Mesothelial cell of epicardium (in vitro differentiated cells): ENCODE measurements around the gene RIPOR3. TPM values are rescaled to one million over a fixed set of nuclear protein-coding genes. Genes with fewer than 3 reads are reported as not detected.

Experiments used
- DNase-seq, 2 experiments: peaks; one replicate each; pipeline ENCODE4 v3.0.0; 2021; ENCODE audit warnings: low spot score in 2 of 2; ENCODE audit not compliant: unreplicated experiment in 2 of 2
- H3K27ac Mint-ChIP-seq: 2 replicates; pipeline ENCODE4 v1.8.0; 2021; ENCODE audit warnings: mixed read lengths
- H3K27me3 Mint-ChIP-seq: 2 replicates; pipeline ENCODE4 v1.8.0; 2021; ENCODE audit warnings: low read depth, mixed read lengths
- H3K36me3 Mint-ChIP-seq: 2 replicates; pipeline ENCODE4 v1.8.0; 2021; ENCODE audit warnings: mixed read lengths
- H3K4me1 Mint-ChIP-seq: 2 replicates; pipeline ENCODE4 v1.8.0; 2021; ENCODE audit warnings: mixed read lengths
- H3K4me3 Mint-ChIP-seq: 2 replicates; pipeline ENCODE4 v1.8.0; 2021; ENCODE audit warnings: mild to moderate bottlenecking, moderate library complexity, mixed read lengths
- H3K9me3 Mint-ChIP-seq: 2 replicates; pipeline ENCODE4 v1.8.0; 2021; ENCODE audit warnings: mixed read lengths
- total RNA-seq: library from RNA; stranded (reverse); gene quantifications from 3 replicates; pipeline ENCODE4 v1.2.1, GENCODE V29; 2021
- TF ChIP-seq, protein P1 (sequence below): fragments of 200-600 bp; sonication (generic); IDR thresholded peaks from one replicate; pipeline ENCODE4 v1.5.0; 2021; ENCODE audit warnings: antibody characterized with exemption; ENCODE audit not compliant: unreplicated experiment

Gene RIPOR3
- total RNA-seq, 1 donor from 2014 or later: 18.8 TPM

DNA sequence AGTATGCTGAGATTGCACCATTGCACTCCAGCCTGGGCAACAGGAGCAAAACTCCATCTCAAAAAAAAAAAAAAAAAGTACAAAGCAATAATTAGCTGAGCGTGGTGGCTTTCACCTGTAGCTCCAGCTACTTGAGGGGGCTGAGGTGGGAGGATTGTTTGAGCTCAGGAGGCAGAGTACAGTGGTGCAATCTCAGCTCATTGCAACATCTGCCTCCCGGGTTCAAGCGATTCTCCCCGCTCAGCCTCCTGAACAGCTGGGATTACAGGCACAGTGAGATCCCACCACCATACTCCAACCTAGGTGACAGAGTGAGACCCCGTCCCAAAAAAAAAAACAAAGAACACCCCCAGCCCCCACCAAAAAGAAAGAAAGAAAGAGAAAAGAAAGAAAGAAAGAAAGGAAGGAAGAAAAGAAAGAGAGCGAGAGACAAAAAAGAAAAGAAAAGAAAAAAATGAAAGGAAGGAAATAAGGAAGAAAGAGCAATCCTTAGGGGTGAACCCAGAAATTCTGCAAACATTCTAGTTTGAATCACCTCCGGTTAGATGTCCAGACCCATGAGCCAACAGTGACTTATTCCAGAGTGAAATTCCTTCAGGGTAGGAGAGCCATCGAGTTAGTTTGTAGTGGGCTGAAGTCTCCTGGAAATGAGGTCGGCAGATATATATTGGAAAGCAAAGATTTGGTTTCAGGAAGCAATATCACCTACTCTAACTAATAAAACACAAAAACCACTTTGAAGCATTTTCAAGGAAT lies 3.2 kb upstream of the RIPOR3 start:
- no peaks in the 10 kb centered on the region for H3K9me3 Mint-ChIP-seq
- TF ChIP-seq, protein P1, sequence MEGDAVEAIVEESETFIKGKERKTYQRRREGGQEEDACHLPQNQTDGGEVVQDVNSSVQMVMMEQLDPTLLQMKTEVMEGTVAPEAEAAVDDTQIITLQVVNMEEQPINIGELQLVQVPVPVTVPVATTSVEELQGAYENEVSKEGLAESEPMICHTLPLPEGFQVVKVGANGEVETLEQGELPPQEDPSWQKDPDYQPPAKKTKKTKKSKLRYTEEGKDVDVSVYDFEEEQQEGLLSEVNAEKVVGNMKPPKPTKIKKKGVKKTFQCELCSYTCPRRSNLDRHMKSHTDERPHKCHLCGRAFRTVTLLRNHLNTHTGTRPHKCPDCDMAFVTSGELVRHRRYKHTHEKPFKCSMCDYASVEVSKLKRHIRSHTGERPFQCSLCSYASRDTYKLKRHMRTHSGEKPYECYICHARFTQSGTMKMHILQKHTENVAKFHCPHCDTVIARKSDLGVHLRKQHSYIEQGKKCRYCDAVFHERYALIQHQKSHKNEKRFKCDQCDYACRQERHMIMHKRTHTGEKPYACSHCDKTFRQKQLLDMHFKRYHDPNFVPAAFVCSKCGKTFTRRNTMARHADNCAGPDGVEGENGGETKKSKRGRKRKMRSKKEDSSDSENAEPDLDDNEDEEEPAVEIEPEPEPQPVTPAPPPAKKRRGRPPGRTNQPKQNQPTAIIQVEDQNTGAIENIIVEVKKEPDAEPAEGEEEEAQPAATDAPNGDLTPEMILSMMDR: no peak
- peaks cover 14% of the 10 kb centered on the region for H3K27me3 Mint-ChIP-seq
- DNase-seq: no peak
- peaks cover 39% of the 10 kb centered on the region for H3K4me1 Mint-ChIP-seq
- H3K36me3 Mint-ChIP-seq: no peaks in the 10 kb centered on the region
- no peak overlapping the region for H3K4me3 Mint-ChIP-seq
- H3K27ac Mint-ChIP-seq: peak overlapping the region; percentile 59

DNA sequence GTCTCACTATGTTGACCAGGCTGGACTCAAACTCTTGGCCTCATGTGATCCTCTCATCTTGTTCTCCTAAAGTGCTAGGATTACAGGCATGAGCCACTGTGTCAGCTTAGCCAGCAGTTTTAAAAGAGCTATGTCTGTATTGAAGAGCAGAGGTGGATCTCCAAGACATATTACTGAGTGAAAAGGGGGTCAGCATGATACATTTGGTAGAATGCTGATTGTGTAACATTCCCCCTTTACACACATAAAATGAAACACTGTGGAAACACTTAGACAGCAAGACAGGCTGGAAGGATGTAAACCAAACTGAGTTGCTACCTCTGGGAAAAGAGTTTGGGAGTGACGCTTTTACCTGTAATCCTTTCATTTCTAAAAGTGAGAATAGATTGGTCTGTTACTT lies 1.7 kb upstream of the RIPOR3 start:
- Mint-ChIP-seq H3K36me3 (no peaks in the 10 kb centered on the region), H3K27ac (no peak overlapping the region), H3K4me1 (peaks cover 42% of the 10 kb centered on the region), H3K4me3 (no peak overlapping the region), H3K9me3 (no peaks in the 10 kb centered on the region), H3K27me3 (peaks cover 16% of the 10 kb centered on the region)
- TF ChIP-seq, protein P1: no peak
- no peak for DNase-seq

DNA sequence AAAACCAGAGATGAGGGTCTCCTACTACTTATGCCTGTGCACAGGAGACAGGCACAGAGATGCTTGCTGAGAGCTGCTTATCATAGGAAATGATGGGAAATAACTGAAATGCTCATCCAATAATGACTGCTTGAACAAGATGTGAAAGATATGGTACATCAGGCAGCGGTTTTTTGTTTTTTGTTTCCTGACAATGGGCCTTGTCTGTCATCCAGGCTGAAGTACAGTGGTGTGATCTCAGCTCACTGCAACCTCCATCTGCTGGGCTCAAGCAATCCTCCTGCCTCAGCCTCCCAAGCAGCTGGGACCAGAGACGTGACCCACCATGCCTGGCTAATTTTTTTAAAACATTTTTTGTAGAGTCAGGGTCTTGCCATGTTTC lies 1.2 kb upstream of the RIPOR3 start:
- no peak for DNase-seq
- Mint-ChIP-seq H3K9me3 (no peaks in the 10 kb centered on the region), H3K4me1 (peaks cover 42% of the 10 kb centered on the region), H3K27me3 (peaks cover 16% of the 10 kb centered on the region), H3K4me3 (peak overlapping the region; percentile 72), H3K36me3 (no peaks in the 10 kb centered on the region), H3K27ac (no peak overlapping the region)
- TF ChIP-seq, protein P1: no peak

DNA sequence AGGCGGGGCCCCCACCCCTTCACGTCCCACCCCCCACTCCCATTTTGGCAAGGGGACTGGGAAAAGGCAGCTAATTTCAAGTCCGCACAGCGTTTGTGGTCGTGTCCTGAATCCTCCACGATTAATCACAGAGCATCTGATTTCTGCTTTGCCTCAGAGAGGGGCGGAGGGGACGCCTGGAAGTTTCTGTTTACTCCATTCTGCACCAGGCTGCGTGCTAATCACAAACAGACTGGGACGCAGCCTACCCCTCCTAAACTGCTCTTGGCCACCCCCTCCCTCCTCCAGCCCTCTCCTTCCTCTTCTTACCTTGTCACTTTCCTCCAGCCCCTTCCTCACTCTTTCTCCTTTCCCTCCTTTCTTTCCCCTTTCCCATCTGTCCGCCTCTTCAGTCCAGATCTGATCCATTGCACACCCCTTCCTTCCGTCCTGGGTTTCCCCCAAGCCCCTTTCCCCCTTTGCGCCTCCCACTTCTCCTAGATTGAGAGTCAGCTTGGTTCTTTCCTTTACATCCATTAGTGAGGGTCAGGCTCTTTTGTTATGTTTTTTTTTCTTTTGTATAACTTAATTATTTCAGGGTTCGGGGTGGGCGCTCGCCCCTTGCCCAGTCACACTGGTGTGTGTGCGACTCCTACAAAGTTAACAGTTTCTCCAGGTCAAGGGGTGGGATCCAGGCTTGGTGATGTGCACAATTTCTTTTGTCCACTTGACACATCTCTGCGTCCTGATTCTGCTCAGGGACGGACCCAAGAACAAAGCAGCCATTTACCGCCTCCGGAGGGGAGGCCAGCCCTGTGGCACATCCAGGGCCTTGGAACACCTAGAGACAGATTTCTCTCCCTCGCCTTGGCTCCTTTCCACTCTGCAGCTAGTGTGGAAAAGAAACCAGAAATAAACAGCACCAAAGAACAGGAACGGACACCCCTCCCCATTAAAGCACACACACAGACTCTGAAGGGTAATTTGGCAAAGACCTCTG lies 520 bp upstream of the RIPOR3 start:
- no peak for DNase-seq
- H3K4me3 Mint-ChIP-seq: peak overlapping the region; percentile 72

DNA sequence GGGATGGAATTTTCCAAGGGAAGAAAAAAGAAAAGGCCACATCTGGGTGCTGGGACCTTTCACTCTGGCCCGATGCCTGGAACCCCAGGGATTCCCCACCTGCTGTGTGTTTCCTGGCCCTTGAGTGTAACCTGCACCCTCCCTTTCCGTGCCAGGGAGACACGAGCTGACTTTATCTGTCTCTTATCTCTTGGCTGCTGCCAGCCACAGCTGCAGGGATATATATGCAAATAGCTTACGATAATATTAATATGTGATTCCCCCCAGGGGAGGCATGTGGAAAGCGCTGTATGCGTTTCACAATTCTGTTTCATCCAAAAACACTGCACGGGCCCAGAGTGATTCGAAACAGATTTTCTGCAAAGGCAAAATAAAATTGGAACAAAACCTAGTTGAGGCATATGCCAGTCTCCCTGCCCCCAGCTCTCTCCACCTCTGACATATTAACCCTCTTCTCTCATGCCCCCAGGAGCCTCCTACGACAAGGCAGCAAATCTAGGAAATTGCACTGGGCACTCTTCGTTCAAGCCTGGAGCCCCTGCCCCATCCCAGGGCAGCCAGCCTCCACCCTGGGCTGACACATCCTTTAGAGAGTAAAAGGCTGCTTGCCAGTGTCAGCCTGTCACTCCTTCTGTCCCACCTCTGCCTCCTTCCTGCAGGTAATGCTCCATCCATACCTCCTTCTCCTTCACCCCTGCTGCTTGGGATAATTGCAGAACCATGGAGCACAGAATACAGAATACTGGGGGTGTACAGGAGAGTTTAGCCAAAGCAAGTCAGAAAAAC lies 1.3 kb downstream of the RIPOR3 start:
- Mint-ChIP-seq H3K27me3 (peaks cover 16% of the 10 kb centered on the region), H3K4me3 (peak overlapping the region; percentile 72), H3K27ac (peak overlapping the region; percentile 32), H3K4me1 (peaks cover 41% of the 10 kb centered on the region), H3K36me3 (no peaks in the 10 kb centered on the region), H3K9me3 (no peaks in the 10 kb centered on the region)
- TF ChIP-seq, protein P1: no peak
- DNase-seq: no peak

More for the DNA sequence above, 520 bp upstream of the RIPOR3 start:
- peaks cover 16% of the 10 kb centered on the region for H3K27me3 Mint-ChIP-seq
- no peaks in the 10 kb centered on the region for H3K36me3 Mint-ChIP-seq
- H3K9me3 Mint-ChIP-seq: no peaks in the 10 kb centered on the region
- H3K4me1 Mint-ChIP-seq: peaks cover 46% of the 10 kb centered on the region
- H3K27ac Mint-ChIP-seq: peak overlapping the region; percentile 88
- TF ChIP-seq, protein P1: no peak
